Uterus (tissue), 2 donors: Measurements from ENCODE around the gene ARFGAP2.

Experiments used
- POLR2A ChIP-seq, 2 donors: fragments of 450-650 bp; IDR thresholded peaks; one replicate each; pipeline ENCODE4 v1.6.1; 2016; ENCODE audit warnings: antibody characterized with exemption in 2 of 2, mild to moderate bottlenecking in 1 of 2, moderate library complexity in 1 of 2
- TF ChIP-seq, protein P1 (sequence below), 4 experiments: fragments of 200-600 bp in 2 of 4; fragments of 450-650 bp in 2 of 4; sonication (generic) in 2 of 4; IDR thresholded peaks; one replicate each; pipeline ENCODE4 v1.5.1; 2016 to 2019; ENCODE audit warnings: antibody characterized with exemption in 4 of 4, mild to moderate bottlenecking in 2 of 4, moderate library complexity in 1 of 4

DNA sequence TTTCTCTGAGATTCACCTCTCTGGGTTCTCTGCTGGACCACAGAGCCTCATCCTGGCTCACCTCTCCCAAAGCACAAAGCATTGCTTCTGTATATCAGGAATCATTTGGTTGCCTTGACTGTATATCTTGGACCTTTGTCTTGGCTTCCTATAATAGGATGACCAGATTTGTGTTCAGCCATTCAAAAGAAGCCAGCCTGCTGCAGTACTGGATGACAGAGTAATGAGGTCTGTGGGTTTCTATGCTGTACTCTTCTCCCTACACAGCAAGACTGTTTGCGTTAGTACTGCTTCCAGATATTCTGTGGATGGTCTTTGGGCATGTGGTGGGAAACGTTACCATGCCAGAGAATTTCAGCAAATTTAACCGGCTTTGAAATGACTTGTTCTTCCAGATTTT, 39.8 kb downstream of the ARFGAP2 start:
- TF ChIP-seq, protein P1, sequence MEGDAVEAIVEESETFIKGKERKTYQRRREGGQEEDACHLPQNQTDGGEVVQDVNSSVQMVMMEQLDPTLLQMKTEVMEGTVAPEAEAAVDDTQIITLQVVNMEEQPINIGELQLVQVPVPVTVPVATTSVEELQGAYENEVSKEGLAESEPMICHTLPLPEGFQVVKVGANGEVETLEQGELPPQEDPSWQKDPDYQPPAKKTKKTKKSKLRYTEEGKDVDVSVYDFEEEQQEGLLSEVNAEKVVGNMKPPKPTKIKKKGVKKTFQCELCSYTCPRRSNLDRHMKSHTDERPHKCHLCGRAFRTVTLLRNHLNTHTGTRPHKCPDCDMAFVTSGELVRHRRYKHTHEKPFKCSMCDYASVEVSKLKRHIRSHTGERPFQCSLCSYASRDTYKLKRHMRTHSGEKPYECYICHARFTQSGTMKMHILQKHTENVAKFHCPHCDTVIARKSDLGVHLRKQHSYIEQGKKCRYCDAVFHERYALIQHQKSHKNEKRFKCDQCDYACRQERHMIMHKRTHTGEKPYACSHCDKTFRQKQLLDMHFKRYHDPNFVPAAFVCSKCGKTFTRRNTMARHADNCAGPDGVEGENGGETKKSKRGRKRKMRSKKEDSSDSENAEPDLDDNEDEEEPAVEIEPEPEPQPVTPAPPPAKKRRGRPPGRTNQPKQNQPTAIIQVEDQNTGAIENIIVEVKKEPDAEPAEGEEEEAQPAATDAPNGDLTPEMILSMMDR (IDR thresholded peaks at IDR 0.05): no peak
- no peak for TF ChIP-seq POLR2A (IDR thresholded peaks at IDR 0.05)
